SK-N-SH treated with all-trans-retinoic acid at 6 μM for 48 hours (cell line): ENCODE measurements around the gene SPDYE18.
"Not testable (repeated sequence)": the region's sequence is repeated elsewhere in the genome, so short reads cannot be mapped to it uniquely, and the experiment has no call there.

ENCODE experiments used
- CSRNP3 ChIP-seq: fragments of 250-450 bp; sonication (Bioruptor Pico); IDR thresholded peaks from 2 replicates; pipeline ENCODE4 v1.5.1; 2021; ENCODE audit warnings: mild to moderate bottlenecking, moderate library complexity
- ESRRG ChIP-seq: fragments of 250-450 bp; sonication (Bioruptor Pico); IDR thresholded peaks from 2 replicates; pipeline ENCODE4 v1.6.1; 2021; ENCODE audit warnings: mild to moderate bottlenecking
- GLIS3 ChIP-seq: fragments of 250-450 bp; sonication (Bioruptor Pico); IDR thresholded peaks from 2 replicates; pipeline ENCODE4 v1.5.0; 2020; ENCODE audit warnings: mild to moderate bottlenecking, moderate library complexity
- ISL1 ChIP-seq: fragments of 250-450 bp; sonication (Bioruptor Pico); IDR thresholded peaks from 2 replicates; pipeline ENCODE4 v2.1.2; 2022; ENCODE audit warnings: mild to moderate bottlenecking, moderate library complexity
- POU6F1 ChIP-seq: fragments of 250-450 bp; sonication (Bioruptor Pico); IDR thresholded peaks from 2 replicates; pipeline ENCODE4 v1.8.0; 2021; ENCODE audit warnings: low read depth, mild to moderate bottlenecking, moderate library complexity, borderline replicate concordance
- PPARA ChIP-seq: fragments of 250-450 bp; sonication (Bioruptor Pico); IDR thresholded peaks from 2 replicates; pipeline ENCODE4 v1.5.0; 2020; ENCODE audit warnings: mild to moderate bottlenecking, borderline replicate concordance
- ZNF8 ChIP-seq: fragments of 450-650 bp; formaldehyde crosslinking; IDR thresholded peaks from 2 replicates; pipeline ENCODE4 v1.5.0; 2020; ENCODE audit warnings: mild to moderate bottlenecking, moderate library complexity

GRCh38 chr7:77005461-77006057 lies 56.8 kb downstream of the SPDYE18 start:
- TF ChIP-seq POU6F1; ISL1 (CRISPR knock-in tag); ESRRG; PPARA; GLIS3 (CRISPR knock-in tag); ZNF8; CSRNP3: not testable (repeated sequence)
